T-helper 1 cell treated with Interleukin-12 subunit alpha and Interleukin-12 subunit beta and Interleukin-4 antibody, amounts not matched to agents 30 ng/mL and 1 ng/mL, for 36 hours (primary cell): ENCODE results near the gene SHCBP1L. TPM values are rescaled to one million over a fixed set of nuclear protein-coding genes. Genes with fewer than 3 reads are reported as not detected.

Experiments used
- intact Hi-C: fragments of 100-400 bp; cut with micrococcal nuclease; formaldehyde crosslinking; loops from one replicate; pipeline ENCODE4 v1.15.1; 2024
- total RNA-seq: library from RNA; stranded (reverse); gene quantifications from 2 replicates; pipeline ENCODE4 v1.2.3, GENCODE V29; 2022

The SHCBP1L gene
- total RNA-seq, 1 donor from 2014 or later = not detected

DNA sequence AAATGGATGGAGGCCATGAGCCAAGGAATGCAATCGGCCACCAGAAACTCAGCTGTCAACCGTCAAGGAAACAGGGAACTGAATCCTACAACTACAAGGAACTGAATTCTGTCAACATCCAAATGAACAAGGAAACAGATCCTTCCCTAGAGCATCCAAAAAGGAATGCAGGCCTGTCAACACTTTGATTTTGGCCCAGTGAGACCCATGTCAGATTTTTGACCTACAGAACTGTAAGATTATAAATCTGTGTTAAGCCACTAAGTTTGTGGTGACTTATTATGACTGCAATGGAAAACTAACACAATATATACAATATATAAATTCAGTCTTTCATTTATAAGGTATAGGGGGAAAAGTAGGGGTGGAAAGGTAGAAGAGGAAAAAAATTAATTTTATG lies 55.3 kb downstream of the SHCBP1L start:
- intact Hi-C loops = no loop called here

DNA sequence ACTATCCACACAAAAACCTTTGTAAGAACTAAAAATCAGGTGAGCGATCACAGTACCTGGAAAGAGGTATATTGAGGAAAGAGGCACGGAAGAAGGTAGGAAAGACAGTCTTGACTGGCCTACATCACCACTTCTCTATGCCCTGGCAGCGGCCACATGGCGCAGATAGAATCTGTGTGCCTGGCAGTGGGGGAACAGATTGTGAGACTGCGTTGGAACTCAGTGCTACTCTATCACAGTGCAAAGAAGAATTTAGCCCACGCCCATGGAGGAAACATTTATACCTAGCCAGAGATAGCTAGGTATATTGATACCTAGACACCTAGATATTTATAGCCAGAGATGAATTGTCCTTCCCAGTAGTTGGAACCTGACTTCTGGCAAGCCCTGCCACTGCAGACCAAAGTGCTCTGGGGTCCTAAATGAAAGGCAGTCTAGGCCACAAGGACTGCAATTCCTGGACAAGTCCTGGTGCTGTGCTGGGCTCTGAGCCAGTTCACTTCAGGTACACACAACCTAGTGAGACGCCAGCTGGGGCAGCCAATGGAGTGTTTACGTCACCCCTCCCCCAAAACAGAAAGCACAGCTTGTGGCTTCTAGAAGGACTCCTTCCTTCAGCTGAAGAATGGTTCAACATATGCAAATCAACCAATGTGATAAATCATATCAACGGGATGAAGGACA lies 61.9 kb downstream of the SHCBP1L start:
- intact Hi-C loops = no loop called here

DNA sequence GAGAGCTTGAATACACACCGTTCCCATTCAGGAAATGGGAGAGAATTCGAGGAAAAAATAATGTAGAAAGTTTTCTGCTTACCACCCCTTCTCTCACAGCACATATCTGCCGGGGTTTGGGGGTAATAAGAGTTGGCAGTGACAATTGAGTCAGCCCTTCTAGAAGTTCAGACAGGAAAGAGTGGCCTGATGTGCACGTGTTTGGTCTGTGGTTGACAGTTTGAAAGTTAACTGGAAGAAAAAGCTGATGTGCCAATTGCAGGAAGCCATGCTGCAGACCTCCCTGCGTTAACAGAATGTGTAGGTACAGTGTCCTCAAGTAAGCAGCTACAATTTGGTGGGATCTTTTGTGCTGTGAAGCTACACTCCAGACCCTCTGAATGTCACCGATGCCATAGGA lies 63.0 kb downstream of the SHCBP1L start:
- intact Hi-C loops = loop anchor here (10.0 kb wide), 1 partner anchor 665 kb away; no protein-coding TSS in a partner anchor

DNA sequence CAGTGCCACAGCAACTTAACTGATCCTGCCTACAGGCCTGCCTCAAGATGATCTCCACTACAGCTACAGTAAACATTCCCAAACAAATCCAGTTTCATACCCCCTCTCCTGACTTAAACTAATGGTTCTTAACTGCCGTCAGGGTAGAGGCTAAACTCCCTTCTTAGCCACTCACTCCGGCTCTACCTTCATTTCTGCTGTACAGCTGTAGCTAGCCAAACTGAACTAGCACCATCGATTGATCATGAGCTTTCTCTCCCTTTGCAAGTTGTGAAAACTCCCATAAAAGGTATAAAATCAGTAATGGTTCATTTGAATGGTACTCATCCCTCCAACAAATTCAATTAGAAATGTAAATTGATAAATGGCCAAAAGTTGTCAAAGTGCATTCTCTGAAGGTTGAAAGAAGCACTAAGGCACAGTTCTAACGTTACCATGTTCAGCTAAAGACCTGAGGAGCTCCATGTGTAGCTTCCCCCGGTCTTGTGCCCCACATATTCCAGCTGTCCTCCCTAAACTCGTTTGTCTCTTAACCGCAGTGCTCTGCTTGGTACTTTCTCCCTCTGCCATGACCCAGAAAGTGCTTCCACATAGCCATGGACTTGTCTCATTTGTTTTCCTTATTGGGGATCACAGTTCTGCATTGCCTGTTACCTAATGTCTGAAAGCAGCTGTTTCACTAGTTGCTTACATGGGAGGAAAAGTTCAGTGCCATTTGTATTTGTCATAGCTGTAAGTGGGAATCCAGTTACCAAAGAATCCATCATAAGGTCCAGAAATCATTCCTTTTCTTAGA lies 64.0 kb downstream of the SHCBP1L start:
- intact Hi-C loops = loop anchor here (10.0 kb wide), 1 partner anchor 666 kb away; no protein-coding TSS in a partner anchor

DNA sequence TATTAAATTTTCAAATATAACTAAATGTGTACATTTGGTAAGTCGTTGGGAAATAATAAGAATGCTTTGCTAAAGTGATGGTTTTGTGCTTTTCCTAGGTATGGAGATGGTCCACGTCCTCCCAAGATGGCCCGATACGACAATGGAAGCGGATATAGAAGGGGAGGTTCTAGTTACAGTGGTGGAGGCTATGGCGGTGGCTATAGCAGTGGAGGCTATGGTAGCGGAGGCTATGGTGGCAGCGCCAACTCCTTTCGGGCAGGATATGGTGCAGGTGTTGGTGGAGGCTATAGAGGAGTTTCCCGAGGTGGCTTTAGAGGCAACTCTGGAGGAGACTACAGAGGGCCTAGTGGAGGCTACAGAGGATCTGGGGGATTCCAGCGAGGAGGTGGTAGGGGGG lies 66.0 kb downstream of the SHCBP1L start:
- intact Hi-C loops = loop anchor here (10.0 kb wide), 1 partner anchor 668 kb away; no protein-coding TSS in a partner anchor

DNA sequence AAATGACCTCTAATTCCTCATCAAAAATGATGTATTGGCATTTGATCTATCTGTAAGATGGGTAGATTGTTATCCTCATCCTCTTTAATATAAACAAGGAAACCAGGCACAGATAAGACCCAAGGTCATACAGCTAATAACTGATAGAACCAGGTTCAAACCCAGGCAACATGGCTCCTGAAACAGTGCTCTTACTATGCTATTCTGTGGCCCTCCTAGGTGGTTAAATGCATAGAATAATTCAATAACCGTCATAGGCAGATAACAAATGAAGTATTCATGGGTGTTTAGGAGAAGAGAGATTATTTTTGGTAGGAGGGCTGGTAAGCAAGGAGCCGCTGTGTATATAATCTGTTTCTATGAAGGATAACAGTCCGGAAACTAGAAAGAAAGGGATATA lies 67.4 kb downstream of the SHCBP1L start:
- intact Hi-C loops = loop anchor here (10.0 kb wide), 1 partner anchor 669 kb away; no protein-coding TSS in a partner anchor

DNA sequence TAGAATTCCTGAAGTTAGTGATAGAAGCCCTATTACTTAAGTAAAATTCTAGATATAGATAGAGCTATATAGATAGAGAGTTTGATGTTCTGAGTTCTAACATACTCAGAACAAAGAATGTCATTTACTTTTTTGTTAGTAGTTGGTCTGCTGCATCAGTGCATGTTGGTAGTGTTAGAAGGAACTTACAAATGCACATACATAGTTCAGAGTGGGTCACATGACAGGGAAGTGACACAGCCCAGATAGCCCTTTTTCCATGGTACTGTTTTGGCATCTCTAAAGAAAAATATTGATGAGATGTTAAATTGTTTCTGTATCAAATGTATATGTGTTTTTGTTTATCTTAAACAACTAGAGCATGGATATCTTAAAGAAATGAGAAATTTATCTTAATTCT lies 68.1 kb downstream of the SHCBP1L start:
- intact Hi-C loops = loop anchor here (10.0 kb wide), 1 partner anchor 670 kb away; no protein-coding TSS in a partner anchor

DNA sequence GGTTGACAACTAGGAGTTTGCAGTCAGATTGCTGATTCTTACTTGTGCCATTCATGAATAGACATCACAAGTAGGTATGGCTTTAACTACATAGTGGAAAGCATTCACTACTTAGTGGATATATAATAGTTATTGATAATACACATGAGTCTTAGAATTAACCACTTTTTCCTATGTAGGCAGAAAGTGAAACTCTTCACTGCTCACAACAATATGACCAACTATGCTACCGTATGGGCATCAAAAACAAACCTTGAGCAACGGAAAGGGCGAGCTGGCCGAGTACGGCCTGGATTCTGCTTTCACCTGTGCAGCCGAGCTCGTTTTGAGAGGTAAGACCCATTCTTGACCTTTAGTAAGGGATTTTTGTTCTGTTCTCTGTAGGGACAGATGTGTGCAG lies 75.1 kb downstream of the SHCBP1L start:
- intact Hi-C loops = loop anchor here (5.0 kb wide), 1 partner anchor 36 kb away; no protein-coding TSS in a partner anchor

DNA sequence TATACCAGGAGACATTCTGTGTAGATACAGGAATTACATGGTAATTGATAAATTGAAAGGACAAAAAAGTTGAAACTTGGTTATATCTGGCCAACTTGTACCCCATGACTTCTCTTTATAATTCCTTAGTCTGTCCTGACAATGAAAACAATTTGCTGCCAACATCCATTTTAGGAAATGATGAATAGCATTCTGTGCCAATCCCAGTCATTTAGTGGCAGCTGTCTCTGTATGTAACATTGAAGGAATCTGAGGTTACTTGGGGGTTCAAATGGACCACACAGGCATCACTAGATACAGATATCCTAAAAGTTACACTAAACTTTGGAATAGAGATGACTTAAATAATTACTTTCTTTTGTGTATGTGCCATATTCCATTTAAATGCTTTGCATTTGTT lies 75.6 kb downstream of the SHCBP1L start:
- intact Hi-C loops = loop anchor here (5.0 kb wide), 1 partner anchor 35 kb away; no protein-coding TSS in a partner anchor

DNA sequence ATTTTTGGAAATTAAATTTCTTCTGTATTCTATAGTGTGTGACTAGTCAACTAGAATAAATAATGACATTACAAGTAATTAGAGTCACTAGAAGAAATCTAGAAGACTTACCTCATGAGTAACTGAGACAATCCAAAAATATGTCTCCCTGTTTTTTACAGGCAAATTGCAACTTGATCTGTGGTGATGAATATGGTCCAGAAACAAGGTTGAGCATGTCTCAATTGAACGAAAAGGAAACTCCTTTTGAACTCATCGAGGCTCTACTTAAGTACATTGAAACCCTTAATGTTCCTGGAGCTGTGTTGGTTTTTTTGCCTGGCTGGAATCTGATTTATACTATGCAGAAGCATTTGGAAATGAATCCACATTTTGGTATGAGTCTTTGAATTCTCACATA lies 77.1 kb downstream of the SHCBP1L start:
- intact Hi-C loops = loop anchor here (2.0 to 5.0 kb wide), 2 partner anchors 23 to 34 kb away; no protein-coding TSS in a partner anchor

DNA sequence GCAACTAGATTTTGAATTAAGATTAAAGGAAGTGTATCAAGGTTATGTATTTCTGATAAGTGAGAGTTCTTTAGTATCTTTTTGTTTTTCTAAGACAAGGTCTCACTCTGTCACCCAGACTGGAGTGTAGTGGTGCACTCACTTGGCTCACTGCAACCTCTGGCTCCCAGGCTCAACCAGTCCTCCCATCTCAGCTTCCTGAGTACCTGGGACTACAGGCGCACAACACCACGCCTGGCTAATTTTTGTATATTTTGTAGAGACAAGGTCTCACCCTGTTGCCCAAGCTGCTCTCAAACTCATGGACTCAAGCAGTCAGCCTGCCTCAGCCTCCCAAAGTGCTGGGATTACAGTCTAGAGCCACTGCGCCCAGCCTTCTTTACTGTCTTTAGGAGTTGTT lies 80.1 kb downstream of the SHCBP1L start:
- intact Hi-C loops = no loop called here

DNA sequence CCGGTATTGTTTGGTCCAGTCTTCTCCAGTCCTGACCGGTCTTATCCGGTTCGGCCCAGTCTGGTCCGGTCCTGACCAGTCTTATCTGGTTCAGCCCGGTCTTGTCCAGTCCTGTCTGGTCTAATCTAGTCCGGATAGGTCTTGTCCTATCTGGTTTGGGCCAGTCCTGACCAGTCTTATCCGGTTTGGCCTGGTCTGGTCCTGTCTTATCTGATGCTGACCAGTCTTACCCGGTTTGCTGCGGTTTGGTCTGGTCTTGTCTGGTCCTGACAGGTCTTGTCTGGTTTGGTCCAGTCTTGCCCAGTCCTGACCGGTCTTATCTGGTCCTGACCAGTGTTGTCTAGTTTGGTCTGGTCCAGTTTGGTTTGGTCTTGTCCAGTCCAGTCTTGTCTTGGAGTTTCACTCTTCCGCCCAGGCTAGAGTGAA lies 83.7 kb downstream of the SHCBP1L start:
- intact Hi-C loops = no loop called here

DNA sequence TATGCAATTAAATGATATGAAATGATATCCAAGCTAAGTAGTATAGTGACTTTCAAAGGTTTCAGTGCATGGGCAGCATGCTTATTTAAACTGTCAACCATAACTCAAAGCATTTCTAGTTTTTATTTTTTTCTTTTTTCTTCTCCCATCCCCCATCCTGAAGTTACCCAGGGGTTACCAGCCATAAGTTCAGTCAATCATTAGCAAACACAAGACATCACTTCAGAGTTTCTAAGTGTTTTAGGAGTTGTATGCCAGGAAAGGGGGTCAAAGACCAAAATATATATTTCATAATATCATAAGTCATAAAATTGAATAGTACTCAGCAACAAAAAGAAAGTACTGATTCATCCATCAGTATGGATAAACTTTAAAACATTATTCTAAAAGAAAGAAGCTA lies 85.1 kb downstream of the SHCBP1L start:
- intact Hi-C loops = no loop called here

DNA sequence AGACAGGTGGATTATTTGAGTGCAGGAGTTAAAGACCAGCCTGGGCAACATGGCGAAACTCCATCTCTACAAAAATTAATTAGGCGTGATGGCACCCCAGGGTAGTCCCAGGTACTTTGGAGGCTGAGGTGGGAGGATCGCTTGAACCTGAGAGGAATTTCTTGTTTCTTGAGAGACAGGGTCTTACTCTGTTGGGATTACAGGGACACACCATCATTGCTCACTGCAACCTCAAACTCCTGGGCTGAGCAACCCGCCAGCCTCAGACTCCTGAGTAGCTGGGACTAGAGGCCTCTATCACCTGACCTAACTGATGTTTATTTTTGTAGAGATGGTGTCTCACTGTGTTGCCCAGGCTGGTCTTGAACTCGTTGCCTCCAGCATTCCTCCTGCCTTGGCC lies 89.0 kb downstream of the SHCBP1L start:
- intact Hi-C loops = no loop called here

DNA sequence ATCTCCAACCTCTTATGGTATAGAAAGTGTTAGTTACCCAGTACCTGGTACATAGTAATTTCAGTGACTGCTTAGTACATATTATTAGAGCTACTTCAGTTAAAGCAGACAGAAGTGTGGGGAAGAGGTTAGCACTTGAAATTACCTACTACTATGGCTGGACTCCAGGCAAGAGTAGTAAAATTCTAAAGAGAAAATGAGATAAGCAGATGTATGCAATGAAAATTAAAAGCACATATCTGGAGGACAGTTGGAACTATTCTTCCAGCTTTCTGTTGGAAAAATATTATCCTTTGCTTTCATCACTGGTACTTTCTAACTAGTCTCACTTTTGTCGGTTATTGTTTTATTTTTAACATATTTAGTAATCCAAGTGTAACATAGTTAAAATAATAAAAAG lies 90.1 kb downstream of the SHCBP1L start:
- intact Hi-C loops = no loop called here

DNA sequence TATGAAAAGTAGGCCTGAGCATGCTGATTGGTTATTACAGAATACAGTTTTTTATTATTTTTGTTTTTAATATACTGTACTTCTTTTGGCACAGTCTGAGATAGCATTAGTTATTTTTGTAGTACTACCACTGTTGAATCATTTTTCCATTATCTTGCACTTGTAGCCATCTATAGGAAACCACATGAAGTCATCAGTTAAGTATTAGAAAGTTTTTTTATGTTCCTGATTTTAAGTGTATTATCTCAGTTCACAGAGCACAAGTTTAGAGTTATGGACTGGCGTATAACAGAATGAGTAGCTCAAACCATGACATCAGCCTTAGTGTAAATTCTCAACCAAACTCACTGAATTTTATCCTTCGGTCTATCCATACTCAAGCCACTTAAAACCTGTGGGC lies 91.0 kb downstream of the SHCBP1L start:
- intact Hi-C loops = no loop called here

DNA sequence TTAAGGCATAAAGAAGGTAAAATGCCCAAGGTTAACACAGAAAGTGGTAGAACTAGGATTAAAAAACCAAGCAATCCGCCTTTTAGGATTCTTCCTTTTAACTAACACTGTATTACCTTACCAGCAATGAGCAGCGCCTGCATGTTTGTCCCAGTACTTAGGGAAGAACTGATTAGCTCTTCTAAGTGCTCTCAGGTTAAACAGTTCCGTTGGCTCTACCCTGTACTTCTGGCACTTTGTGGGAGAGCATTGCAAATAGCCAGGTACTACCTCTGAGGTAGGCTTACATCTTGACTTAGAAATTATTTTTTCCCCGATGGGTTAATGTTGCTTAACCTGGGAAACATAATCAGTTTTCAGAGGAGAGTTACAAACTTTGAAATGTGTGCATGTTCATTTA lies 92.3 kb downstream of the SHCBP1L start:
- intact Hi-C loops = no loop called here

DNA sequence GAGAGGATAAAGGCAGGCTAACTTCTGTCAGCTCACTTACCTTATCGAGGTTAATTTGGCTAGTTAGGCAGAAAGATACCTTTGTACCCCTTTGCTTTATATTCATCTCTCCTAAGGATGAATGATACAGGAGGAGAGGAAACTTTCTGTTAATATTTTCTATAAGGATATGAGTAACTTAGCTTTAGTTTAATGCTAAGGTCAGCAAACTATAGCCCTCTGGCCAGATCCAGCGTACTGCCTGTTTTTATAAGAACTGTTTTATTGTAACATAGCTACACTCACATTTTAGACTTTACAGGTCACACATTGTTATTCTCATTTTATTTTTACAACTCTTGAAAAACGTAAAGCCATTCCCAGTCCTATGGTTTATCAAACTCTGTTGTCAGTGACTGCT lies 95.8 kb downstream of the SHCBP1L start:
- intact Hi-C loops = no loop called here

DNA sequence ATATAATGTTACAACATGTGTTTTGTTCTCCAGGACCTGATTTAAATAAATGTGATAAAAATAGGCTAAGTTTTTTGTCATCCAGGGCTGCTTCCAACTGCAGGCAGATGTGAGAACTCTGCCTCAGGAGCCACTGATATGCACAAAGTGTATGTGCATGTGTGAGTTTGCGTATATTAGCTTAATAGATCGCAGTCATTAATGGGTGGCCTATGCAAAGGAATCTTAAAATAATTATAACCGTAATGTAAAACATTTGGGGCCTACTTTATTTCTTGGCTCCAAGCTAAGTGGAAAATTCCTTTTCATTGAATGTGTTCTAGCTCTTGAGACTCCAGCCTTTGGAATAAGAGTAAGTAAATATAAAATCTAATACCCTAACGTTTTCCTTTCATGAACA lies 97.1 kb downstream of the SHCBP1L start:
- intact Hi-C loops = no loop called here

DNA sequence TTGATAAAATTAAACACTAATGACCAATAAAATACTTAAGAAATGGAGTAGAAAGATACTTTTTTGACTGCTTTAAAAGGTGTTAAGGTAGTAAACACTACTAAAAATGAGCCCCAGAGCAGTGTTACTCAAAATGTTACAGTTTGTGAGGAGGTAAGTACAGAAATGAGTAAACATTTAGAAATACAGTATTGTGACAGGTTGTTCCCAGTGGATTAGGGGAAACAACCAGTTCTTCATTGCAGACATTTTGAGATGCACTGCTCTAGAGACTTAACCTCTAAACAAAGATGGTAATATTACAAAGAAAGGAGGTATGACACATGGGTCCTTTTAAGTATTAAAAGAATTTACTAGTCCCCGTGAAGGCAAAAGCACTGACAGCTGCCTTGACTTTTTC lies 101.1 kb downstream of the SHCBP1L start:
- intact Hi-C loops = loop anchor here (2.0 kb wide), 1 partner anchor 23 kb away; no protein-coding TSS in a partner anchor

DNA sequence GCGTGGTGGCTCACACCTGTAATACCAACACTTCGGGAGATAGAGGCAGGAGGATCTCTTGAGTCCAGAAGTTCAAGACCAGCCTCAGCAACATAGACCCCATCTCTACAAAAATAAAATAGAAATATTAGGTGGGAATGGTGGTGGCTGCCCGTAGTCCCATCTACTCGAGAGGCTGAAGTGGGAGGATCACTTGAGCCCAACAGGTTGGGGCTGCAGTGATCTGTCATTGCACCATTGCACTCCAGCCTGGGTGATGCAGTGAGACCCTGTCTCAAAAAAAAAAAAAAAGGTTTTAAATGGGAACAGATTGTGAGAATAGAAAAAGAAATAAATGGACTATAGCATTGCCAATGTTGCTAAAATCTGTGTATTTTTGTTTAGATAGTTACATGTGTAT lies 102.6 kb downstream of the SHCBP1L start:
- intact Hi-C loops = no loop called here
